H9 (cell line): Measurements from ENCODE around the gene HOXA9. TPM values are rescaled to one million over a fixed set of nuclear protein-coding genes. Genes with fewer than 3 reads are reported as not detected.

ENCODE experiments used
- DNase-seq: peaks from one replicate; pipeline ENCODE4 v3.0.0-alpha.2; 2017
- H2AFZ ChIP-seq: one replicate; pipeline ENCODE4 v1.6.1; 2013; ENCODE audit warnings: mild to moderate bottlenecking, low read length, control low read depth, moderate library complexity
- H2AK5ac ChIP-seq: 2 replicates; pipeline ENCODE4 v1.6.1; 2013; ENCODE audit warnings: low read length, control low read depth, mixed read lengths; ENCODE audit not compliant: insufficient read length
- H2BK120ac ChIP-seq: one replicate; pipeline ENCODE4 v1.6.1; 2013; ENCODE audit warnings: low read depth, mild to moderate bottlenecking, low read length, control low read depth, inconsistent platforms; ENCODE audit not compliant: poor library complexity, severe bottlenecking
- H2BK12ac ChIP-seq: 2 replicates; pipeline ENCODE4 v1.6.1; 2013; ENCODE audit warnings: low read length, control low read depth, mixed read lengths, low read depth; ENCODE audit not compliant: insufficient read length
- H2BK15ac ChIP-seq: 2 replicates; pipeline ENCODE4 v1.6.1; 2013; ENCODE audit warnings: low read depth, low read length, control low read depth
- H2BK20ac ChIP-seq: one replicate; pipeline ENCODE4 v1.6.1; 2013; ENCODE audit warnings: low read depth, mild to moderate bottlenecking, low read length, control low read depth, inconsistent platforms; ENCODE audit not compliant: poor library complexity, severe bottlenecking
- H2BK5ac ChIP-seq: 2 replicates; pipeline ENCODE4 v1.6.1; 2013; ENCODE audit warnings: low read length, control low read depth, mixed read lengths; ENCODE audit not compliant: insufficient read length
- H3K14ac ChIP-seq: 2 replicates; pipeline ENCODE4 v1.6.1; 2013; ENCODE audit warnings: low read length, control low read depth; ENCODE audit not compliant: insufficient read depth
- H3K18ac ChIP-seq: 2 replicates; pipeline ENCODE4 v1.6.1; 2013; ENCODE audit warnings: low read depth, mild to moderate bottlenecking, mixed read lengths, low read length, control low read depth; ENCODE audit not compliant: insufficient read length
- H3K23ac ChIP-seq: 2 replicates; pipeline ENCODE4 v1.6.1; 2013; ENCODE audit warnings: low read length, control low read depth, mixed read lengths, low read depth; ENCODE audit not compliant: insufficient read length
- H3K23me2 ChIP-seq: 2 replicates; pipeline ENCODE4 v1.6.1; 2013; ENCODE audit warnings: low read depth, mild to moderate bottlenecking, mixed read lengths, low read length, control low read depth; ENCODE audit not compliant: insufficient read length, poor library complexity, severe bottlenecking
- H3K27ac ChIP-seq: 2 replicates; pipeline ENCODE4 v1.5.1; 2013; ENCODE audit warnings: low read length, control low read depth, mixed read lengths, low read depth; ENCODE audit not compliant: insufficient read length
- H3K27me3 ChIP-seq: 2 replicates; pipeline ENCODE4 v1.6.1; 2013; ENCODE audit warnings: low read length, control low read depth, inconsistent platforms; ENCODE audit not compliant: insufficient read depth
- H3K4ac ChIP-seq: 2 replicates; pipeline ENCODE4 v1.6.1; 2013; ENCODE audit warnings: low read depth, mild to moderate bottlenecking, control low read depth, inconsistent platforms, low read length, moderate library complexity
- H3K4me1 ChIP-seq: 2 replicates; pipeline ENCODE4 v1.6.1; 2013; ENCODE audit warnings: low read length, control low read depth, inconsistent platforms; ENCODE audit not compliant: insufficient read depth
- H3K4me2 ChIP-seq: 2 replicates; pipeline ENCODE4 v1.6.1; 2013; ENCODE audit warnings: low read length, control low read depth, mixed read lengths; ENCODE audit not compliant: insufficient read length, insufficient read depth
- H3K56ac ChIP-seq: 2 replicates; pipeline ENCODE4 v1.6.1; 2013; ENCODE audit warnings: low read depth, mild to moderate bottlenecking, mixed read lengths, low read length, control low read depth; ENCODE audit not compliant: insufficient read length
- H3K79me1 ChIP-seq: 2 replicates; pipeline ENCODE4 v1.6.1; 2013; ENCODE audit warnings: low read depth, mild to moderate bottlenecking, moderate library complexity, low read length, control low read depth, inconsistent platforms; ENCODE audit not compliant: insufficient read depth, poor library complexity, severe bottlenecking
- H3K79me2 ChIP-seq: 2 replicates; pipeline ENCODE4 v1.6.1; 2013; ENCODE audit warnings: low read length, control low read depth, inconsistent platforms; ENCODE audit not compliant: insufficient read depth
- H3K9ac ChIP-seq: 2 replicates; pipeline ENCODE4 v1.6.1; 2013; ENCODE audit warnings: low read length, control low read depth, mixed read lengths; ENCODE audit not compliant: insufficient read length; ENCODE audit errors: extremely low read depth
- H3K9me3 ChIP-seq: one replicate; pipeline ENCODE4 v1.6.1; 2013; ENCODE audit warnings: low read depth, low read length, inconsistent platforms; ENCODE audit not compliant: control insufficient read depth
- H3T11ph ChIP-seq: one replicate; pipeline ENCODE4 v1.6.1; 2013; ENCODE audit warnings: mild to moderate bottlenecking, low read length, control low read depth, inconsistent platforms
- H4K20me1 ChIP-seq: one replicate; pipeline ENCODE4 v1.6.1; 2013; ENCODE audit not compliant: control insufficient read depth, insufficient read length, insufficient read depth
- H4K5ac ChIP-seq: 2 replicates; pipeline ENCODE4 v1.6.1; 2013; ENCODE audit warnings: low read depth, mild to moderate bottlenecking, mixed read lengths, low read length, control low read depth; ENCODE audit not compliant: insufficient read length
- H4K8ac ChIP-seq: replicated peaks from 2 replicates; pipeline ENCODE4 v1.6.1; 2013; ENCODE audit warnings: low read length, control low read depth, mixed read lengths, low read depth; ENCODE audit not compliant: insufficient read length
- H4K91ac ChIP-seq: 2 replicates; pipeline ENCODE4 v1.6.1; 2013; ENCODE audit warnings: low read depth, mild to moderate bottlenecking, moderate library complexity, mixed read lengths, low read length, control low read depth; ENCODE audit not compliant: insufficient read length
- H3K27ac Mint-ChIP-seq, 3 experiments: 2 replicates in 2 of 3; 3 replicates in 1 of 3; pipeline ENCODE4 v1.8.0; 2020 to 2021; ENCODE audit warnings: mixed read lengths in 3 of 3, mild to moderate bottlenecking in 1 of 3, moderate library complexity in 1 of 3
- H3K27me3 Mint-ChIP-seq: 2 replicates; pipeline ENCODE4 v1.8.0; 2021; ENCODE audit warnings: low read depth, mild to moderate bottlenecking, moderate library complexity, mixed read lengths
- H3K36me3 Mint-ChIP-seq, 3 experiments: 2 replicates in 2 of 3; 3 replicates in 1 of 3; pipeline ENCODE4 v1.8.0; 2020 to 2021; ENCODE audit warnings: low read depth in 3 of 3, mixed read lengths in 3 of 3; ENCODE audit not compliant: insufficient read depth in 1 of 3
- H3K4me1 Mint-ChIP-seq, 2 experiments: 2 replicates each; pipeline ENCODE4 v1.8.0; 2020; ENCODE audit warnings: mixed read lengths in 2 of 2
- H3K4me3 Mint-ChIP-seq, 2 experiments: 2 replicates in 1 of 2; 3 replicates in 1 of 2; pipeline ENCODE4 v1.8.0; 2020 to 2021; ENCODE audit warnings: mild to moderate bottlenecking in 2 of 2, mixed read lengths in 2 of 2, moderate library complexity in 1 of 2
- H3K9me3 Mint-ChIP-seq, 2 experiments: 2 replicates in 1 of 2; 3 replicates in 1 of 2; pipeline ENCODE4 v1.8.0; 2020; ENCODE audit warnings: mild to moderate bottlenecking in 2 of 2, mixed read lengths in 2 of 2, moderate library complexity in 1 of 2
- WGBS: extraction: QIAGEN DNeasy Blood & Tissue Kit; methylation state at CpG from one replicate; pipeline ENCODE4 v1.1.7; 2013; ENCODE audit warnings: missing lambda C conversion rate, low lambda C conversion rate, mixed read lengths; ENCODE audit not compliant: insufficient read length; ENCODE audit errors: extremely low coverage; 5-methylcytosine and 5-hydroxymethylcytosine counted together
- total RNA-seq: library from RNA; stranded (reverse); gene quantifications from 2 replicates; pipeline ENCODE4 v1.2.1, GENCODE V29; 2021
- TF ChIP-seq, protein P1 (sequence below): fragments of 200-600 bp; sonication (generic); conservative IDR thresholded peaks from 3 replicates; pipeline ENCODE4 v1.8.0; 2021; ENCODE audit warnings: antibody characterized with exemption, mild to moderate bottlenecking

Gene HOXA9
- total RNA-seq, 1 experiment from 2014 or later: not detected

DNA sequence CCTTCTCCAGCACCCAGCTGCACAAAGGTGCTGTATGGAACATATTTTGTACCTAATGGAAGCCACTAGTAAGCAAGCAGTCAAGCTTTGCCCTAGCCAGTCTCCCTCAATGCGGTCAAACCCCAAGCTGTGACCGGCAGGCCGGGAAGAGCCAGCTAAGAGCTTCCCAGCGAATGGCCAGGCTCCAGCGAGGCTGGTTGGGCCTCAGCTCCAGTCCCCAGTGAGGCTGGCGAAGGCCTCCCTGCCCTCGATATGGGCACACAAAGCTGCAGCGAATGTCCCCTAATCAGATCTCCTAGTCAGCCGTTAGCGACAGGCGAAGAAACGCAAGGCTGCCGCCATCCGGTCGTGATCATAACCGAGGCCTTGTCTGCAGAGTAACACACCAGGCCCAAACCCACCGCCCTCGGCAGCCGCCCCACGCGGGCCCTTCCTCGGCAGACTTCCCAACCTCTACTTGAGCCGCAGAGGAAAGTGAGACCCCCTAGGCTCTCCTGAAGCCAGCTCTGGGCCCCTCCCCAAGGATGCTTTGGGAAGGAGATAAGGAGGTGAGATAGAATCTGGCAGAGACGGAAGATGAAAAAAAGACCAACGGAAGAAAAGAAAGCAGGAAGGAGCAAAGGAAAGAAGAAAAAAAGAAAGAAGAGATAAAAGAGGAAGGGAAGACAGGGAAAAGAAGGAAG lies 3.1 kb upstream of the HOXA9 start:
- H3K4me2 ChIP-seq: no peak overlapping the region
- H3K9ac ChIP-seq: no peak overlapping the region
- no peak overlapping the region for H2BK15ac ChIP-seq
- Mint-ChIP-seq H3K4me3 (no peak overlapping the region), H3K4me1 (peaks cover 0 to 15% of the 10 kb centered on the region in 2 experiments; a peak in 3 of 4 replicates), H3K27me3 (peaks cover 99% of the 10 kb centered on the region), H3K9me3 (peaks cover 9 to 28% of the 10 kb centered on the region in 2 experiments), H3K36me3 (no peaks in the 10 kb centered on the region; a peak in 1 of 7 replicates), H3K27ac (no peak overlapping the region; a peak in 1 of 7 replicates)
- no peaks in the 10 kb centered on the region for H3K23me2 ChIP-seq
- no peak overlapping the region for H2BK20ac ChIP-seq
- H3K79me1 ChIP-seq: no peaks in the 10 kb centered on the region
- H2BK120ac ChIP-seq: no peak overlapping the region
- no peak overlapping the region for H3K27ac ChIP-seq
- peaks cover 98% of the 10 kb centered on the region for H3K27me3 ChIP-seq
- TF ChIP-seq, protein P1, sequence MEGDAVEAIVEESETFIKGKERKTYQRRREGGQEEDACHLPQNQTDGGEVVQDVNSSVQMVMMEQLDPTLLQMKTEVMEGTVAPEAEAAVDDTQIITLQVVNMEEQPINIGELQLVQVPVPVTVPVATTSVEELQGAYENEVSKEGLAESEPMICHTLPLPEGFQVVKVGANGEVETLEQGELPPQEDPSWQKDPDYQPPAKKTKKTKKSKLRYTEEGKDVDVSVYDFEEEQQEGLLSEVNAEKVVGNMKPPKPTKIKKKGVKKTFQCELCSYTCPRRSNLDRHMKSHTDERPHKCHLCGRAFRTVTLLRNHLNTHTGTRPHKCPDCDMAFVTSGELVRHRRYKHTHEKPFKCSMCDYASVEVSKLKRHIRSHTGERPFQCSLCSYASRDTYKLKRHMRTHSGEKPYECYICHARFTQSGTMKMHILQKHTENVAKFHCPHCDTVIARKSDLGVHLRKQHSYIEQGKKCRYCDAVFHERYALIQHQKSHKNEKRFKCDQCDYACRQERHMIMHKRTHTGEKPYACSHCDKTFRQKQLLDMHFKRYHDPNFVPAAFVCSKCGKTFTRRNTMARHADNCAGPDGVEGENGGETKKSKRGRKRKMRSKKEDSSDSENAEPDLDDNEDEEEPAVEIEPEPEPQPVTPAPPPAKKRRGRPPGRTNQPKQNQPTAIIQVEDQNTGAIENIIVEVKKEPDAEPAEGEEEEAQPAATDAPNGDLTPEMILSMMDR: no peak
- H2AFZ ChIP-seq: no peak overlapping the region
- no peak overlapping the region for H3K4ac ChIP-seq
- no peak overlapping the region for H2BK5ac ChIP-seq
- no peaks in the 10 kb centered on the region for H4K20me1 ChIP-seq
- H4K8ac ChIP-seq: no peak overlapping the region
- no peaks in the 10 kb centered on the region for H3K79me2 ChIP-seq
- H3T11ph ChIP-seq: no peak overlapping the region
- DNase-seq: no peak
- H3K4me1 ChIP-seq: no peaks in the 10 kb centered on the region
- H3K9me3 ChIP-seq: no peaks in the 10 kb centered on the region
- no peak overlapping the region for H4K5ac ChIP-seq
- WGBS: no CpG with 5 or more reads among the region's 25 CpGs
- no peak overlapping the region for H2AK5ac ChIP-seq
- no peak overlapping the region for H2BK12ac ChIP-seq
- no peak overlapping the region for H3K56ac ChIP-seq
- no peak overlapping the region for H3K18ac ChIP-seq
- H4K91ac ChIP-seq: no peak overlapping the region
- no peak overlapping the region for H3K23ac ChIP-seq
- no peak overlapping the region for H3K14ac ChIP-seq
